Gastrocnemius medialis (tissue), 4 donors: ENCODE results near the gene ATXN7L1.

ENCODE experiments used
- POLR2A ChIP-seq, 2 donors: fragments of 450-650 bp; IDR thresholded peaks; one replicate each; pipeline ENCODE4 v1.6.1; 2017; ENCODE audit warnings: antibody characterized with exemption in 2 of 2, mild to moderate bottlenecking in 2 of 2, moderate library complexity in 2 of 2
- TF ChIP-seq, protein P1 (sequence below), 5 experiments: fragments of 450-650 bp in 3 of 5; fragments of 200-600 bp in 2 of 5; sonication (generic) in 2 of 5; IDR thresholded peaks in 4 of 5; conservative IDR thresholded peaks in 1 of 5; 1 replicate in 4 of 5; 2 replicates in 1 of 5; pipeline ENCODE4 v1.5.1; 2016 to 2019; ENCODE audit warnings: antibody characterized with exemption in 5 of 5, mild to moderate bottlenecking in 3 of 5, moderate library complexity in 3 of 5

DNA sequence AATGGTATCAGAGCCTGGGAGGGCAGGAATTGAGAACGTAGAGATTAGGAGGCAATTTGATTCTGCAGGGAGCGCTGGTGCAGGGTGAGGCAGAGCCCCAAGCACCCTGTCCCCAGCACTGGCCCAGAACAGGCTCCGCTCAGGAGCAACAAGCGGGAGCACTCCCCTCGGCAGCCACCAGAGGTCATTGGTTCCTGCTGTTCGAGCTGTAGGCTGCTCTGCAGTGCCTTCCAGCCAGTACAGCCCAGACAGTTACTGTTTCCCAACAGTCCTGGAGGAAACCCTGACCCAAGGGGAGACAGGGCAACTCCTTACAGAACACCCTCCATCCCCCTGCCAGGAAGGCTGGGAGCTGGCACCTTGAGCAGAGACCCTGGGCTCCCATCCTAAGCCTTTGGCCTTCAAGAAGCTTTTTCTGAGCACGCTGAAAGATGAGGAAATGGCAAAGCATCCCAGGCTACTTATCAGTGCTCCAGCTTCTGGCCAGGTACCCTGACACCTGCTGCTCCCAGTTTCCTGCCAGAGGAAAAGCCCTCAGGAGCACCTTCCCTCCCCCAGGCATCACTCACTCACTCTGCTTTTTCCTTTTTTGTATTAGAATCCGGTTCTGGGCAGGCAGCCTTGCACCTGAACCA, 223.9 kb downstream of the ATXN7L1 start:
- no peak for TF ChIP-seq POLR2A (IDR thresholded peaks at IDR 0.05)
- TF ChIP-seq, protein P1, sequence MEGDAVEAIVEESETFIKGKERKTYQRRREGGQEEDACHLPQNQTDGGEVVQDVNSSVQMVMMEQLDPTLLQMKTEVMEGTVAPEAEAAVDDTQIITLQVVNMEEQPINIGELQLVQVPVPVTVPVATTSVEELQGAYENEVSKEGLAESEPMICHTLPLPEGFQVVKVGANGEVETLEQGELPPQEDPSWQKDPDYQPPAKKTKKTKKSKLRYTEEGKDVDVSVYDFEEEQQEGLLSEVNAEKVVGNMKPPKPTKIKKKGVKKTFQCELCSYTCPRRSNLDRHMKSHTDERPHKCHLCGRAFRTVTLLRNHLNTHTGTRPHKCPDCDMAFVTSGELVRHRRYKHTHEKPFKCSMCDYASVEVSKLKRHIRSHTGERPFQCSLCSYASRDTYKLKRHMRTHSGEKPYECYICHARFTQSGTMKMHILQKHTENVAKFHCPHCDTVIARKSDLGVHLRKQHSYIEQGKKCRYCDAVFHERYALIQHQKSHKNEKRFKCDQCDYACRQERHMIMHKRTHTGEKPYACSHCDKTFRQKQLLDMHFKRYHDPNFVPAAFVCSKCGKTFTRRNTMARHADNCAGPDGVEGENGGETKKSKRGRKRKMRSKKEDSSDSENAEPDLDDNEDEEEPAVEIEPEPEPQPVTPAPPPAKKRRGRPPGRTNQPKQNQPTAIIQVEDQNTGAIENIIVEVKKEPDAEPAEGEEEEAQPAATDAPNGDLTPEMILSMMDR (IDR thresholded peaks at IDR 0.05 in 4 of 5, conservative IDR thresholded peaks at IDR 0.05 in 1 of 5) = peak; percentile 64 to 89 (median 86)
